Activated T-helper 1 cell treated with anti-CD3 and anti-CD28 coated beads, Interleukin-12 subunit alpha, Interleukin-12 subunit beta, Interleukin-2, Interleukin-4 antibody, amounts not matched to agents 30 ng/mL and 10 ng/mL and 1 ng/mL, durations not matched to agents 14 hours and 24 hours and 36 hours (primary cell): Measurements from ENCODE around the gene STX18. TPM values are rescaled to one million over a fixed set of nuclear protein-coding genes. Genes with fewer than 3 reads are reported as not detected.

Experiments used
- DNase-seq: peaks from one replicate; pipeline ENCODE4 v3.0.0; 2021; ENCODE audit warnings: low spot score
- H3K27ac Mint-ChIP-seq: one replicate; pipeline ENCODE4 v1.8.0; 2021; ENCODE audit warnings: mild to moderate bottlenecking, mixed read lengths
- H3K27me3 Mint-ChIP-seq: one replicate; pipeline ENCODE4 v1.8.0; 2022; ENCODE audit warnings: mild to moderate bottlenecking, moderate library complexity, mixed read lengths; ENCODE audit not compliant: insufficient read depth
- H3K36me3 Mint-ChIP-seq: one replicate; pipeline ENCODE4 v1.8.0; 2021; ENCODE audit warnings: low read depth, mixed read lengths
- H3K4me1 Mint-ChIP-seq: one replicate; pipeline ENCODE4 v1.8.0; 2021; ENCODE audit warnings: low read depth, mixed read lengths
- H3K4me3 Mint-ChIP-seq: one replicate; pipeline ENCODE4 v1.8.0; 2021; ENCODE audit warnings: mild to moderate bottlenecking, moderate library complexity, mixed read lengths
- H3K9me3 Mint-ChIP-seq: one replicate; pipeline ENCODE4 v1.8.0; 2021; ENCODE audit warnings: mixed read lengths
- intact Hi-C: fragments of 100-400 bp; cut with micrococcal nuclease; formaldehyde crosslinking; loops from one replicate; pipeline ENCODE4 v1.15.1; 2024
- total RNA-seq: library from RNA; stranded (reverse); gene quantifications from 2 replicates; pipeline ENCODE4 v1.2.3, GENCODE V29; 2022

The STX18 gene
- total RNA-seq, 1 donor from 2014 or later, result 35.4 TPM

- H3K4me1 Mint-ChIP-seq, result no peaks in the 10 kb centered on the region
- no peak for DNase-seq
- intact Hi-C loops, result no loop called here
- no peak overlapping the region for H3K4me3 Mint-ChIP-seq
- no peaks in the 10 kb centered on the region for H3K27me3 Mint-ChIP-seq
- H3K36me3 Mint-ChIP-seq, result no peaks in the 10 kb centered on the region
- no peaks in the 10 kb centered on the region for H3K9me3 Mint-ChIP-seq
- no peak overlapping the region for H3K27ac Mint-ChIP-seq
Observed at GRCh38 chr4:4398430-4398829, 143.4 kb downstream of the STX18 start.

- H3K4me1 Mint-ChIP-seq, result no peaks in the 10 kb centered on the region
- no peaks in the 10 kb centered on the region for H3K36me3 Mint-ChIP-seq
- H3K27ac Mint-ChIP-seq, result no peak overlapping the region
- no peaks in the 10 kb centered on the region for H3K9me3 Mint-ChIP-seq
- intact Hi-C loops, result no loop called here
- no peak for DNase-seq
- no peaks in the 10 kb centered on the region for H3K27me3 Mint-ChIP-seq
- H3K4me3 Mint-ChIP-seq, result no peak overlapping the region
Observed at GRCh38 chr4:4397441-4397819, 144.4 kb downstream of the STX18 start.

- no peak overlapping the region for H3K27ac Mint-ChIP-seq
- no peaks in the 10 kb centered on the region for H3K4me1 Mint-ChIP-seq
- no peaks in the 10 kb centered on the region for H3K36me3 Mint-ChIP-seq
- no peaks in the 10 kb centered on the region for H3K27me3 Mint-ChIP-seq
- intact Hi-C loops, result no loop called here
- H3K9me3 Mint-ChIP-seq, result no peaks in the 10 kb centered on the region
- no peak for DNase-seq
- no peak overlapping the region for H3K4me3 Mint-ChIP-seq
Observed at GRCh38 chr4:4396628-4397440, 145.0 kb downstream of the STX18 start.

GRCh38 chr4:4395849-4396627 is 145.8 kb downstream of the STX18 start:
- no peak overlapping the region for H3K4me3 Mint-ChIP-seq
- no peaks in the 10 kb centered on the region for H3K4me1 Mint-ChIP-seq
- H3K27me3 Mint-ChIP-seq, result peaks cover 3% of the 10 kb centered on the region
- intact Hi-C loops, result no loop called here
- no peak for DNase-seq
- no peaks in the 10 kb centered on the region for H3K36me3 Mint-ChIP-seq
- no peak overlapping the region for H3K27ac Mint-ChIP-seq
- H3K9me3 Mint-ChIP-seq, result no peaks in the 10 kb centered on the region

DNA sequence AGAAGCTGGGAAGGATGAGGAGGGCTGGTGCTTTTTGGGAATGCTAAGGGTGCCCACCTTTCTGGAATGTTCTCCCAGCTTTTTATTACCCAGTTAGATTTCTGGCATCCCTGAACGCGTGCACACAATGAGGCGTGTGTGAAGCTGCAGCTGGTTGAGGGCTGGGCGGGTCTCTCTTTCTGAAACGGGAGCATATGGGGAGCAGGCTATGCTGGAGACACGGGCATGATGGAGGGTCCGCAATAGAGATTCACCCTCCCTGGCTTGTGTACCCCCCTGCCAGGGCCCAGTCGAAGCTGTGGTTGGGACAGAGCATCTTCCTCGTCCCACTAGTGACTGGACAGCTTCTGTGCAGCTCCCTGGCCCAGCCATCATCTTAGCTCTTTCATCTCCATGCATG is 146.5 kb downstream of the STX18 start:
- Mint-ChIP-seq H3K9me3 (no peaks in the 10 kb centered on the region), H3K36me3 (no peaks in the 10 kb centered on the region), H3K27ac (no peak overlapping the region), H3K27me3 (peaks cover 3% of the 10 kb centered on the region), H3K4me3 (no peak overlapping the region), H3K4me1 (no peaks in the 10 kb centered on the region)
- no peak for DNase-seq
- intact Hi-C loops, result no loop called here

GRCh38 chr4:4394644-4395043 is 147.2 kb downstream of the STX18 start:
- H3K9me3 Mint-ChIP-seq, result no peaks in the 10 kb centered on the region
- H3K4me3 Mint-ChIP-seq, result no peak overlapping the region
- peaks cover 3% of the 10 kb centered on the region for H3K27me3 Mint-ChIP-seq
- no peaks in the 10 kb centered on the region for H3K4me1 Mint-ChIP-seq
- intact Hi-C loops, result no loop called here
- H3K27ac Mint-ChIP-seq, result no peak overlapping the region
- DNase-seq, result no peak
- no peaks in the 10 kb centered on the region for H3K36me3 Mint-ChIP-seq

GRCh38 chr4:4392501-4393183 is 149.2 kb downstream of the STX18 start:
- Mint-ChIP-seq H3K27me3 (peaks cover 15% of the 10 kb centered on the region), H3K9me3 (no peaks in the 10 kb centered on the region), H3K4me3 (no peak overlapping the region), H3K4me1 (peaks cover 5% of the 10 kb centered on the region), H3K27ac (no peak overlapping the region), H3K36me3 (no peaks in the 10 kb centered on the region)
- no peak for DNase-seq
- intact Hi-C loops, result no loop called here

- H3K4me3 Mint-ChIP-seq, result no peak overlapping the region
- H3K27me3 Mint-ChIP-seq, result peaks cover 15% of the 10 kb centered on the region
- H3K36me3 Mint-ChIP-seq, result no peaks in the 10 kb centered on the region
- DNase-seq, result no peak
- no peaks in the 10 kb centered on the region for H3K9me3 Mint-ChIP-seq
- intact Hi-C loops, result no loop called here
- H3K27ac Mint-ChIP-seq, result no peak overlapping the region
- peaks cover 5% of the 10 kb centered on the region for H3K4me1 Mint-ChIP-seq
Observed at GRCh38 chr4:4391866-4392265, 150.0 kb downstream of the STX18 start.

DNA sequence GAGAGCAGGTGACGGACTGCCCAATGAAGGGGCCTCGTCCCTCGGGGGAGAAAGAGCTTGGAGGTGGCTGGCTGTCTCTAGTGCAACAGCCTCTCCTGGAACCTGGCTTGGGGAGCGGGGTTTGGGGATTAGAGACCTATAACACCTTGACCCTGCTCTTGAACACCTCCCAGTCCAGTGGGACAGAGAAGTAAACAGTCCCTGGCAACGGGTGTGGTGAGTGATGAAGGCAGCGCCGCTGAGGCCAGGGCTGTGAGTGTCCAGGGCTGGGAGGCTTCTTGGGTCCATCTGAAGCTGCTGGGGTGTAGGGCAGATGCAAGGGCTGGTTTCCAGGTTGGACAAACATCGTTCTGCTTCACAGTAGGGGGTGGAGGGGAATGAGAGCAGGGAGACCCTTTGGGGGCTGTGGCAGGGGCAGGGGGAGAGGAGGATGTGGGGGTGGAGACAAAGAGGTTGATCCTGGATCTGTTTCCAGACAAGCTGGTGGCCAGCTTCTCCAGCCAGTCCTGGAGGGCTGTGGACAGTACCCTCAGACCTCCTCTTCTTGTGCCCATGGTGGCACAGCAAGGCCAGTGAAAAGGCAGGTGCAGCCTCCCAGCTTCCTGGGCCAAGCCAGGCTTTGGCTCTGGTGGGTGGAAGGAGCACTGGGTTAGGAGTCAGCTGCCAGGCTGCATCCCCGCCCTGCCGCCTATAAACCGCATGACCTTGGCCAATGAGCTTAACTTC is 151.2 kb downstream of the STX18 start:
- Mint-ChIP-seq H3K36me3 (no peaks in the 10 kb centered on the region), H3K9me3 (no peaks in the 10 kb centered on the region), H3K4me3 (no peak overlapping the region), H3K27ac (no peak overlapping the region), H3K4me1 (peaks cover 5% of the 10 kb centered on the region), H3K27me3 (peaks cover 19% of the 10 kb centered on the region)
- DNase-seq, result no peak
- intact Hi-C loops, result no loop called here

DNA sequence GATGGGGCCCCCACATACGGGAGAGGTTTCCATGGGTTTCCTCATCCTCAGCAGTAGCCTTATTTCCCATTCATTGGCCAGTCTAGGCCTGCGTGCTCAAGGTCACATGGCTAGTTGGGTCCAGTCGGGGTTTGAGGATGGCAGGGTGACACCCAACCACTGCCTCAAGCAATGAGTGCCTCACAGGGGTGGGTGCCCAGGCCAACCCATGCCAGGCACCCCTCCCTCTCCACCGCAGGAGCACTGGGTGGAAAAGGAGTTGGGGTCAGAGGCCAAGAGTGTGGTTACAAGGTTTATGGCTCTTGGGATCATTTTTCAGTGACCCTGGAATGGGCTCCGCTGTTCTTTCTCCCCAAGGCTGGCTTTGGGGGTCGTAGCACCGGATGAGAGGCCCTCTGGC is 151.8 kb downstream of the STX18 start:
- no peak overlapping the region for H3K27ac Mint-ChIP-seq
- peaks cover 5% of the 10 kb centered on the region for H3K4me1 Mint-ChIP-seq
- no peaks in the 10 kb centered on the region for H3K36me3 Mint-ChIP-seq
- DNase-seq, result no peak
- H3K4me3 Mint-ChIP-seq, result no peak overlapping the region
- peaks cover 21% of the 10 kb centered on the region for H3K27me3 Mint-ChIP-seq
- H3K9me3 Mint-ChIP-seq, result no peaks in the 10 kb centered on the region
- intact Hi-C loops, result no loop called here

GRCh38 chr4:4388836-4389575 is 152.8 kb downstream of the STX18 start:
- DNase-seq, result no peak
- Mint-ChIP-seq H3K36me3 (no peaks in the 10 kb centered on the region), H3K27me3 (peaks cover 32% of the 10 kb centered on the region), H3K27ac (no peak overlapping the region), H3K9me3 (no peaks in the 10 kb centered on the region), H3K4me3 (no peak overlapping the region), H3K4me1 (peaks cover 5% of the 10 kb centered on the region)
- intact Hi-C loops, result no loop called here

DNA sequence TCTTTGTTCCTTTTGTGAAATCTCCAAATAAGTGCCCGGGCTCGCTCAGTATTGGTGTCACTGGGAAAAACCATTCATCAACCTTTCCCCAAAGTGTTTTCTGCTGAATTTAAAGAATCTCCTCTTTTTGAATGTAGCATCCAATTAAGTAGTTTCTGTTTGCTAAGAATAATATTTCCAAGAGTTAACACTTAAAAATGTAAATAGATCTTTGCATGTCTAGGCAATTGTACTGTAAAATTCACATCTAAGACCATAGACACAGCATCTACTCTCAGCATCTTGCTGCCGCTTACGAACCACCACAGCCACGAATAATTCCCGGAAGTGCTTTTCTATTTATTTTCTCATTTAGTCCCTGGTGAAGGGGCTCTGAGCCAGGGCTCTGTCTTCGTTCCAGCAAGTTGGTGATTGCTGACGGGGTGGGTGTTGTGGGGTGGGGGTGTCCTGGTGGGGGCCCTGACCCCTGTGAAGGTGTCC is 153.5 kb downstream of the STX18 start:
- no peak for DNase-seq
- H3K27me3 Mint-ChIP-seq, result peaks cover 37% of the 10 kb centered on the region
- H3K36me3 Mint-ChIP-seq, result no peaks in the 10 kb centered on the region
- H3K27ac Mint-ChIP-seq, result no peak overlapping the region
- H3K4me1 Mint-ChIP-seq, result peaks cover 5% of the 10 kb centered on the region
- intact Hi-C loops, result no loop called here
- no peaks in the 10 kb centered on the region for H3K9me3 Mint-ChIP-seq
- H3K4me3 Mint-ChIP-seq, result peak overlapping the region; percentile 39
